OCI-LY7 (cell line): ENCODE data around the gene EPSTI1. TPM values are rescaled to one million over a fixed set of nuclear protein-coding genes. Genes with fewer than 3 reads are reported as not detected.

Source experiments
- BruUV-seq: library from RNA; stranded (reverse); fragments of 400-500 nt; replicated peaks from 2 replicates; lab custom pipeline; 2021; lab: Mats Ljungman, UMichigan
- CTCF ChIA-PET: fragments of 300-600 bp; sonication (Branson Sonifier 250); formaldehyde crosslinking; loops from one replicate; lab custom pipeline; 2022; ENCODE audit warnings: antibody characterized with exemption; ENCODE audit not compliant: unreplicated experiment; lab: Charles Lee
- POLR2A ChIA-PET: fragments of 300-600 bp; sonication (Branson Sonifier 250); formaldehyde crosslinking; loops from one replicate; lab custom pipeline; 2022; ENCODE audit warnings: antibody characterized with exemption; lab: Charles Lee
- DNase-seq: peaks from one replicate; pipeline ENCODE4 v3.0.0-alpha.2; 2015; ENCODE audit warnings: low spot score
- H2AFZ ChIP-seq: fragments of 200-600 bp; sonication (generic), shearing (Covaris generic); 2 replicates; pipeline ENCODE4 v1.6.1; 2014; ENCODE audit warnings: mild to moderate bottlenecking, antibody characterized with exemption, low read length, moderate library complexity
- H3K27ac ChIP-seq: fragments of 200-600 bp; sonication (generic); 2 replicates; pipeline ENCODE4 v1.5.1; 2014; ENCODE audit warnings: mixed run types, low read depth, mild to moderate bottlenecking, moderate library complexity, low read length, inconsistent platforms; ENCODE audit not compliant: poor library complexity, severe bottlenecking
- H3K36me3 ChIP-seq: fragments of 200-600 bp; sonication (generic); 2 replicates; pipeline ENCODE4 v1.6.1; 2014; ENCODE audit warnings: mild to moderate bottlenecking, antibody characterized with exemption, low read length, moderate library complexity, mixed read lengths; ENCODE audit not compliant: insufficient read depth
- H3K4me1 ChIP-seq: fragments of 200-600 bp; sonication (generic); 2 replicates; pipeline ENCODE4 v1.5.1; 2014; ENCODE audit warnings: mild to moderate bottlenecking, low read length; ENCODE audit not compliant: insufficient read depth, poor library complexity, severe bottlenecking
- H3K4me2 ChIP-seq: fragments of 200-600 bp; sonication (generic); 2 replicates; pipeline ENCODE4 v1.6.1; 2014; ENCODE audit warnings: mild to moderate bottlenecking, low read length
- H3K4me3 ChIP-seq: fragments of 200-600 bp; sonication (generic); 2 replicates; pipeline ENCODE4 v1.5.1; 2014; ENCODE audit warnings: mild to moderate bottlenecking, low read depth, low read length; ENCODE audit not compliant: poor library complexity, severe bottlenecking
- H3K79me2 ChIP-seq: fragments of 200-600 bp; sonication (generic); 2 replicates; pipeline ENCODE4 v1.6.1; 2016; ENCODE audit warnings: low read depth, mild to moderate bottlenecking, low read length, moderate library complexity, mixed read lengths; ENCODE audit not compliant: insufficient read depth
- H3K9me2 ChIP-seq: fragments of 200-600 bp; sonication (generic); 2 replicates; pipeline ENCODE4 v1.6.1; 2016; ENCODE audit warnings: mild to moderate bottlenecking, low read length, mixed read lengths; ENCODE audit not compliant: insufficient read depth
- H3K9me3 ChIP-seq: fragments of 200-600 bp; sonication (generic); 2 replicates; pipeline ENCODE4 v1.6.1; 2014; ENCODE audit warnings: mild to moderate bottlenecking, mixed run types, low read length, mixed read lengths
- H4K20me1 ChIP-seq: fragments of 200-600 bp; sonication (generic); 2 replicates; pipeline ENCODE4 v1.6.1; 2014; ENCODE audit warnings: mild to moderate bottlenecking, antibody characterized with exemption, low read length, moderate library complexity, mixed read lengths; ENCODE audit not compliant: insufficient read depth
- CTCF ChIP-seq: fragments of 200-600 bp; sonication (generic); conservative IDR thresholded peaks from 2 replicates; pipeline ENCODE4 v1.5.1; 2014; ENCODE audit warnings: mild to moderate bottlenecking, antibody characterized with exemption, low read length, moderate library complexity, mixed read lengths
- EZH2phosphoT487 ChIP-seq: fragments of 200-600 bp; sonication (generic); IDR thresholded peaks from 2 replicates; pipeline ENCODE4 v1.6.1; 2018; ENCODE audit warnings: low read depth, borderline replicate concordance, mild to moderate bottlenecking, mixed run types, antibody characterized with exemption, low read length, moderate library complexity, mixed read lengths
- intact Hi-C: fragments of 100-400 bp; cut with micrococcal nuclease; formaldehyde crosslinking; loops from one replicate; pipeline ENCODE4 v1.10.0; 2022; ENCODE audit not compliant: unreplicated experiment
- total RNA-seq, 2 experiments: library from RNA; depleted of rRNA in 1 of 2; stranded (reverse); fragments of >200 nt in 1 of 2; shearing (Covaris generic) in 1 of 2; gene quantifications; 2 replicates each; pipeline ENCODE4 v1.2.3, GENCODE V29; 2014 to 2022

EPSTI1 gene
- total RNA-seq, 2 experiments from 2014 or later = 0.49 to 2.1 TPM

- no TSS peak for BruUV-seq
- DNase-seq = no peak
- intact Hi-C loops = loop anchor here (2.0 kb wide), 1 partner anchor 49 kb away; no protein-coding TSS in a partner anchor
- no peaks in the 10 kb centered on the region for H3K79me2 ChIP-seq
- TF ChIP-seq EZH2phosphoT487 = no peak
- no peak for TF ChIP-seq CTCF
- H2AFZ ChIP-seq = no peak overlapping the region
- no peaks in the 10 kb centered on the region for H4K20me1 ChIP-seq
- no peaks in the 10 kb centered on the region for H3K9me3 ChIP-seq
- POLR2A ChIA-PET = no interaction called here
- no peaks in the 10 kb centered on the region for H3K4me1 ChIP-seq
- no peak overlapping the region for H3K27ac ChIP-seq
- H3K9me2 ChIP-seq = no peaks in the 10 kb centered on the region
- CTCF ChIA-PET = no interaction called here
- H3K4me2 ChIP-seq = no peak overlapping the region
- H3K36me3 ChIP-seq = no peaks in the 10 kb centered on the region
- H3K4me3 ChIP-seq = no peak overlapping the region
These were observed 24.2 kb upstream of the EPSTI1 start for GRCh38 chr13:43016226-43016625.

GRCh38 chr13:43014162-43014561, 22.1 kb upstream of the EPSTI1 start:
- Histone ChIP-seq H3K4me1 (no peaks in the 10 kb centered on the region), H3K4me2 (no peak overlapping the region), H3K79me2 (no peaks in the 10 kb centered on the region), H3K36me3 (no peaks in the 10 kb centered on the region), H3K27ac (no peak overlapping the region), H2AFZ (no peak overlapping the region), H3K9me2 (no peaks in the 10 kb centered on the region), H3K4me3 (no peak overlapping the region), H3K9me3 (no peaks in the 10 kb centered on the region), H4K20me1 (no peaks in the 10 kb centered on the region)
- TF ChIP-seq EZH2phosphoT487 = no peak
- TF ChIP-seq CTCF = no peak
- POLR2A ChIA-PET = interaction anchor here (0.6 to 0.7 kb wide), 2 partner anchors 56 to 340 kb away, joined by 3 to 4 read pairs; no protein-coding TSS in a partner anchor
- intact Hi-C loops = no loop called here
- CTCF ChIA-PET = no interaction called here
- BruUV-seq = no TSS peak
- DNase-seq = no peak

- intact Hi-C loops = no loop called here
- Histone ChIP-seq H3K4me1 (no peaks in the 10 kb centered on the region), H3K9me2 (no peaks in the 10 kb centered on the region), H3K36me3 (no peaks in the 10 kb centered on the region), H4K20me1 (no peaks in the 10 kb centered on the region), H3K27ac (no peak overlapping the region), H3K4me2 (no peak overlapping the region), H3K79me2 (no peaks in the 10 kb centered on the region), H2AFZ (no peak overlapping the region), H3K9me3 (no peaks in the 10 kb centered on the region), H3K4me3 (no peak overlapping the region)
- no peak for DNase-seq
- POLR2A ChIA-PET = interaction anchor here (0.7 kb wide), 2 partner anchors 298 to 318 kb away, joined by 4 to 7 read pairs; no protein-coding TSS in a partner anchor
- no peak for TF ChIP-seq EZH2phosphoT487
- no peak for TF ChIP-seq CTCF
- CTCF ChIA-PET = no interaction called here
- no TSS peak for BruUV-seq
These were observed 17.5 kb upstream of the EPSTI1 start for GRCh38 chr13:43009506-43009905.
